Esophagus muscularis mucosa (tissue), 4 donors: ENCODE data around the gene C1QTNF5. TPM values are rescaled to one million over a fixed set of nuclear protein-coding genes. Genes with fewer than 3 reads are reported as not detected.

Experiments used
- DNase-seq: peaks from one replicate; pipeline ENCODE4 v3.0.0-alpha.2; 2017; ENCODE audit errors: extremely low spot score
- H3K27ac ChIP-seq, 4 donors: fragments of 200-600 bp; sonication (generic); replicated peaks in 1 of 4; 1 replicate in 3 of 4; 2 replicates in 1 of 4; pipeline ENCODE4 v1.5.1; 2016 to 2019; ENCODE audit warnings: mild to moderate bottlenecking in 1 of 4
- H3K27me3 ChIP-seq, 4 donors: fragments of 200-600 bp; sonication (generic); one replicate each; pipeline versions ENCODE4 v1.5.1 to v1.6.0; 2016 to 2019
- H3K36me3 ChIP-seq, 4 donors: fragments of 200-600 bp; sonication (generic); one replicate each; pipeline ENCODE4 v1.5.1; 2016 to 2019
- H3K4me1 ChIP-seq, 4 donors: fragments of 200-600 bp; sonication (generic); one replicate each; pipeline ENCODE4 v1.5.1; 2016 to 2019
- H3K4me3 ChIP-seq, 4 donors: fragments of 200-600 bp; sonication (generic); 1 replicate in 2 of 4; 2 replicates in 2 of 4; pipeline ENCODE4 v1.5.1; 2016 to 2019; ENCODE audit warnings: mild to moderate bottlenecking in 4 of 4, moderate library complexity in 1 of 4
- H3K9me3 ChIP-seq, 4 donors: fragments of 200-600 bp; sonication (generic); 1 replicate in 3 of 4; 2 replicates in 1 of 4; pipeline ENCODE4 v1.5.1; 2016 to 2019
- EP300 ChIP-seq: sonication (generic); formaldehyde crosslinking; IDR thresholded peaks from one replicate; pipeline ENCODE4 v1.6.1; 2017; ENCODE audit warnings: antibody characterized with exemption
- POLR2A ChIP-seq: fragments of 450-650 bp; IDR thresholded peaks from one replicate; pipeline ENCODE4 v1.6.1; 2017; ENCODE audit warnings: antibody characterized with exemption, moderate library complexity, mild to moderate bottlenecking, low read depth
- POLR2AphosphoS5 ChIP-seq, 2 donors: sonication (generic); formaldehyde crosslinking; IDR thresholded peaks; one replicate each; pipeline ENCODE4 v1.6.1; 2017; ENCODE audit warnings: antibody characterized with exemption in 2 of 2
- WGBS: methylation state at CpG from one replicate; pipeline ENCODE4 v1.1.5; 2018; 5-methylcytosine and 5-hydroxymethylcytosine counted together
- intact Hi-C: fragments of 100-400 bp; cut with DNase I; formaldehyde crosslinking; loops from one replicate; pipeline ENCODE4 v1.15.1; 2023
- total RNA-seq, 4 donors: library from RNA; depleted of rRNA; stranded (reverse); fragments of >200 nt; gene quantifications; one replicate each; pipeline versions ENCODE4 v1.1.0 to v1.2.1, GENCODE V29; 2016
- TF ChIP-seq, protein P1 (sequence below), 3 experiments: fragments of 200-600 bp in 2 of 3; fragments of 450-650 bp in 1 of 3; sonication (generic) in 2 of 3; IDR thresholded peaks; one replicate each; pipeline ENCODE4 v1.5.1; 2017 to 2019; ENCODE audit warnings: antibody characterized with exemption in 3 of 3, mild to moderate bottlenecking in 2 of 3, moderate library complexity in 1 of 3

Gene C1QTNF5
- total RNA-seq, 4 donors from 2014 or later: 23.7 to 74.3 (median 51.6) TPM

DNA sequence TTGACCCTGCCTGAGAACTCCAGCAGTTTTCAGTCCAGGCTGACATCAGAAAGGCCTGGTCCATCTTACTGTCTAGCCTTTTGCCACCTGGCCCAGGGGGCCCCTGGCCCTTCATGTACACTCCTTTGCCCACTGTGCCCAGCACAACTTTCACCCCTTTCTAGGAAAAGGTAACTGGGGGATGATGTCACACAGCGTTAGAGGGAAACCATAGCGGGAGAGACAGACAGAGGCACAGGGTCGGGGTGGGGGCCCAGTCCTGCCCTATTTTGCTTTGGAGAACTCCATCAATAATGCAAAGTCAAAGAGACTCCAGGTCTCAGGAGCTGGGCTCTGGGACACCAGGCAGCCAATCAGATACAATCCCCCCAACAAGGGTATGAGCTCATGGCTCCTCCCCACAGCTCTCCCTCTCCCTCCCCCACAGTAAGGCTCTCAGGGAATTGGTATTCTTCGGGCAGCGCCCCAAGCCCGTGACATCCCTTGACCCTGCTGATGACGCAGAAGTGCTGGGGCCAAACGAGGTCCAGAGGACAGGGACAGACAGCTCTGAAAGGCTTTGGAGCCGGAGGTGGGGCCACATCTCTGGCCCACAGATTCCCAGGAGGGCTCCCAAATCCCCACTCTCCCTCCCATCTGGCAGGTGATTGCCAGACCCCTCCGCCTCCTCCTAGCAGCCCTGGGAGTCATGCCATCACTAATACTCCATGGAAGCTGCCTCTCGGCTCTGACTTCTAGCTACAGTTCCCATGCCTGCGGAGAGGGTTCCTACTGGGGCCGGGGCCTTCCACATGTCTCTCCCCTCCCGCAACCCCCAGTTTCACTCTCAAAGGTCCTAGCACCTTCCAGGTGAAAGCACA is 34.9 kb upstream of the C1QTNF5 start:
- peak overlapping the region; percentile 83 to 93 (median 88) for H3K27ac ChIP-seq
- no peaks in the 10 kb centered on the region for H3K9me3 ChIP-seq
- peak; percentile 94 for DNase-seq
- peaks cover 0 to 4% (median 0%) of the 10 kb centered on the region in 4 donors for H3K36me3 ChIP-seq
- WGBS: 61% methylated on average over 5 of the region's 14 CpGs
- intact Hi-C loops: no loop called here
- peak overlapping the region; percentile 2 to 18 (median 10) for H3K4me3 ChIP-seq
- TF ChIP-seq POLR2A (peak; percentile 23), POLR2AphosphoS5 (IDR thresholded peaks at IDR 0.05) (peak; percentile 80 to 86), EP300 (peak; percentile 80)
- TF ChIP-seq, protein P1, sequence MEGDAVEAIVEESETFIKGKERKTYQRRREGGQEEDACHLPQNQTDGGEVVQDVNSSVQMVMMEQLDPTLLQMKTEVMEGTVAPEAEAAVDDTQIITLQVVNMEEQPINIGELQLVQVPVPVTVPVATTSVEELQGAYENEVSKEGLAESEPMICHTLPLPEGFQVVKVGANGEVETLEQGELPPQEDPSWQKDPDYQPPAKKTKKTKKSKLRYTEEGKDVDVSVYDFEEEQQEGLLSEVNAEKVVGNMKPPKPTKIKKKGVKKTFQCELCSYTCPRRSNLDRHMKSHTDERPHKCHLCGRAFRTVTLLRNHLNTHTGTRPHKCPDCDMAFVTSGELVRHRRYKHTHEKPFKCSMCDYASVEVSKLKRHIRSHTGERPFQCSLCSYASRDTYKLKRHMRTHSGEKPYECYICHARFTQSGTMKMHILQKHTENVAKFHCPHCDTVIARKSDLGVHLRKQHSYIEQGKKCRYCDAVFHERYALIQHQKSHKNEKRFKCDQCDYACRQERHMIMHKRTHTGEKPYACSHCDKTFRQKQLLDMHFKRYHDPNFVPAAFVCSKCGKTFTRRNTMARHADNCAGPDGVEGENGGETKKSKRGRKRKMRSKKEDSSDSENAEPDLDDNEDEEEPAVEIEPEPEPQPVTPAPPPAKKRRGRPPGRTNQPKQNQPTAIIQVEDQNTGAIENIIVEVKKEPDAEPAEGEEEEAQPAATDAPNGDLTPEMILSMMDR (IDR thresholded peaks at IDR 0.05): no peak
- H3K4me1 ChIP-seq: peaks cover 62 to 79% (median 72%) of the 10 kb centered on the region in 4 donors
- H3K27me3 ChIP-seq: no peaks in the 10 kb centered on the region

DNA sequence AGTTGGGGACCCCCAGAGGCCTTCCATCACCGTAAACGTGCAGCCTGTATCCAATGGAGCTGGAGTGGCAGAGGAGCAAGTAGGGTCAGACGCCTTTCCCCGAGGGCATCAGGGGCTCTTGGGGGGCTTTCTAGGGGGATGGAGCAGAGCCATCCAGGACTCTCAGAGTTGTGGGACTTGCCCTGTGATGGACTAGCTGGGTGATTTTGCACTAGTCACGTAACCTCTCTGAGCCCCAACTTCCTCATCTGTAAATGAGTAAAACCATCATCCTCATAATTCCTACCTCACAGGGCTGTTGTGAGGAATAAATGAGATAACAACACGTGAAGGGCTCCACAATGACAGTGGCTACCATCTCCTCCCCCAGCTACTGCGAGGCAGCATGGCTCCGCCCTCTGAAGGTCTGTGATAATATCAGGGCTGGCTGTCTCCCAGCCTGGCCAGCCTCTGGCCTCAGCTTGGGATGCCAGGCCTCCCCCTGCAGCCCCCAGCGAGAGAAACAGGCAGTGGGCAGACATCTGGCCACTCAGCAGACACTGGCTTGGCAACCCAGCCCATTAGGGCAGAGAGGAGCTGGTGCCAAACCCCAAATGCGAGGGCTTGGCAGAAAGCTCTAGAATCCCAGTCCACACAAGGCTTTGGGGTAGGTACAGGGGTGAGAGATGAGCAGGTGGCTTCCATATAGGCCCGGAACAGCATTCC is 34.1 kb upstream of the C1QTNF5 start:
- 33% methylated on average over 8 of the region's 11 CpGs for WGBS
- Histone ChIP-seq H3K4me1 (peaks cover 65 to 81% (median 75%) of the 10 kb centered on the region in 4 donors), H3K4me3 (no peak overlapping the region), H3K27ac (peak overlapping the region; percentile 83 to 93 (median 88)), H3K9me3 (no peaks in the 10 kb centered on the region), H3K36me3 (peaks cover 0 to 4% (median 0%) of the 10 kb centered on the region in 4 donors), H3K27me3 (no peaks in the 10 kb centered on the region)
- TF ChIP-seq, protein P1 (IDR thresholded peaks at IDR 0.05): no peak
- TF ChIP-seq POLR2A (no peak), POLR2AphosphoS5 (IDR thresholded peaks at IDR 0.05) (no peak), EP300 (no peak)
- intact Hi-C loops: loop anchor here (1.0 kb wide), 1 partner anchor 18 kb away; no protein-coding TSS in a partner anchor
- no peak for DNase-seq

DNA sequence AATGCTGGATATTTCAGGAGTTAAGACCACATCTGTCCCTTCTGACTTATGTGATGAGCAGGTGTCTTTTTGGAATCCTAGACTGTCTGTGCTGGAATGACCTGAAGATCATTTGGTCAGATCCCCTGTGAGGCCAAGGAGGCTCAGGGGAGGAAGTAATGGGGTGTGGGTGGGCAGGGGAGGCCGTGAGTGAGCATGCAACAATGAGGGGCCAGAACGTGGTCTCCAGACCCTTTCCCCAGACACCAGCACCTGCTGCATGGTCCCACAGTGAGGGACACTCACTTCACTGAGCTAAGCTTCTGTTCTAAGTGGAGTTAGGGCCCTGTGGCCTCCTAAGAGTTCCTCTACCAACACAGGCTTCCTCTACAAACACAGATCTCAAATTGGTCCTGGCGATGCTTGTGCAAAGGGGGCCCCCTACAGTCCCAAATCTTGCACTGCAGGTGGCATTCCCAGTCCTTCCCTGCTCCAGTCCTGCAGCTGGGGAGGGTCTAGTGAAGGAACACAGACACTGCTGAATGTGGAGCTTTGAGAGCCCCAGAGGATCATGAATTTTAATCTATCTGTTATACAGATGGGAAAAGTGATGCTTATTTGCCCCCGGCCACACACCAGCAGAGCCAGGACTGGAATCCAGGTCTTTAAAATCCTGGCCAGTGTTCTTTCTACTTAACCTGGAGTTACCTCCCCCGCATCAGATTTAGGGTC is 33.4 kb upstream of the C1QTNF5 start:
- H3K27me3 ChIP-seq: no peaks in the 10 kb centered on the region
- H3K36me3 ChIP-seq: peaks cover 0 to 4% (median 0%) of the 10 kb centered on the region in 4 donors
- H3K4me1 ChIP-seq: peaks cover 73 to 86% (median 82%) of the 10 kb centered on the region in 4 donors
- no peaks in the 10 kb centered on the region for H3K9me3 ChIP-seq
- WGBS: 48% methylated on average over 5 of the region's 5 CpGs
- TF ChIP-seq POLR2A (no peak), EP300 (no peak), POLR2AphosphoS5 (IDR thresholded peaks at IDR 0.05) (peak; percentile 41 to 59)
- TF ChIP-seq, protein P1 (IDR thresholded peaks at IDR 0.05): peak; percentile 93 to 97 (median 96)
- intact Hi-C loops: loop anchor here (1.0 kb wide), 1 partner anchor 18 kb away; no protein-coding TSS in a partner anchor
- peak; percentile 95 for DNase-seq
- H3K4me3 ChIP-seq: no peak overlapping the region
- H3K27ac ChIP-seq: peak overlapping the region; percentile 83 to 93 (median 88)

DNA sequence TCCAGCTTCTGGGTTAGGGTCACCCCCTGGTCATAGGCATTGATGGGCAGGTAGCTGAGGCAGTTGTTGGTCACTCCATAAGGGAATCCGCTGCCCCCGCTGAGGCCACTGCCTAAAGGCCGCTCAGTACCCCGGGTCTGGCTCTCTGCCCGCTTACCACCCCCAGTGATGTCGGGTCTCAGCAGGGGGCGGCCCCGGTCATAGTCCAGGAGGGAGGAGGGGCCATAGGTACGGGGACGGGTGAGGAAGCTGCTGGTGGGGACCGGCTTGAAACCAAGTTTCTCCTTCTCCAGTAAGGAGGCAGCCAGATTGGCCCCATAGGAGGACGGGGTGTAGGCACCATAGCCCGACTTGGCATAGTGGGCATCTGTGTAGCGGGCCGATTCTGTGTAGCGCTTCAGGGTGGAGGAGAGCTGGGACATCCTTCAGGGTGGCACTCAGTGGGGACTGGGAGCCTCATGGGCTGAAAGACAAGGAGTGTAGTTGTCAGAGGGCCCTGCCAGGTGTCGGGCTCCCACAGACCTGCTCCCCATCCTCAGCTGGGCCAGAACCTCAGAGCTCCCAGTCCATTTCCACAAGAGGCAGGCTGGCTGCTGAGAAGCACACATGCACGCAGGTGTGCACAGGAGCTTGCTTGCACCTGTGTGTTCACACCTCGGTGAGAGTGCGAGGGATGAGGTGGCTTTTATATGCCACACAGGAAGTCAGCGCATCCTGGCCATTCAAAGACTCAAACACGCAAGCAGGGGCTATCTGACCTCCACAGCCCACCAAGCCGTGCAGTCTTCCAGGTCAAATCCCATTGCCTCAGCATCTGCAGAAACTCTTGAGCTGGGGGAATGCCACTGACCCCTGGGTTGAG is 32.6 kb upstream of the C1QTNF5 start:
- TF ChIP-seq, protein P1 (IDR thresholded peaks at IDR 0.05): no peak
- TF ChIP-seq POLR2A: no peak
- no peak for TF ChIP-seq POLR2AphosphoS5 (IDR thresholded peaks at IDR 0.05)
- no peak for TF ChIP-seq EP300
- intact Hi-C loops: no loop called here
- peaks cover 80 to 94% (median 88%) of the 10 kb centered on the region in 4 donors for H3K4me1 ChIP-seq

More for the DNA sequence above, 32.6 kb upstream of the C1QTNF5 start:
- Histone ChIP-seq H3K9me3 (no peaks in the 10 kb centered on the region), H3K27ac (peak overlapping the region in 3 of 4 donors; percentile 83 to 93 (median 89)), H3K27me3 (no peaks in the 10 kb centered on the region), H3K36me3 (peaks cover 0 to 4% (median 0%) of the 10 kb centered on the region in 4 donors), H3K4me3 (no peak overlapping the region)
- WGBS: 78% methylated on average over 15 of the region's 23 CpGs
- no peak for DNase-seq
